H9 (cell line): ENCODE data around the gene HBS1L. TPM values are rescaled to one million over a fixed set of nuclear protein-coding genes. Genes with fewer than 3 reads are reported as not detected.

Source experiments
- DNase-seq: peaks from one replicate; pipeline ENCODE4 v3.0.0-alpha.2; 2017
- H2AFZ ChIP-seq: one replicate; pipeline ENCODE4 v1.6.1; 2013; ENCODE audit warnings: mild to moderate bottlenecking, low read length, control low read depth, moderate library complexity
- H2AK5ac ChIP-seq: 2 replicates; pipeline ENCODE4 v1.6.1; 2013; ENCODE audit warnings: low read length, control low read depth, mixed read lengths; ENCODE audit not compliant: insufficient read length
- H2BK120ac ChIP-seq: one replicate; pipeline ENCODE4 v1.6.1; 2013; ENCODE audit warnings: low read depth, mild to moderate bottlenecking, low read length, control low read depth, inconsistent platforms; ENCODE audit not compliant: poor library complexity, severe bottlenecking
- H2BK12ac ChIP-seq: 2 replicates; pipeline ENCODE4 v1.6.1; 2013; ENCODE audit warnings: low read length, control low read depth, mixed read lengths, low read depth; ENCODE audit not compliant: insufficient read length
- H2BK15ac ChIP-seq: 2 replicates; pipeline ENCODE4 v1.6.1; 2013; ENCODE audit warnings: low read depth, low read length, control low read depth
- H2BK20ac ChIP-seq: one replicate; pipeline ENCODE4 v1.6.1; 2013; ENCODE audit warnings: low read depth, mild to moderate bottlenecking, low read length, control low read depth, inconsistent platforms; ENCODE audit not compliant: poor library complexity, severe bottlenecking
- H2BK5ac ChIP-seq: 2 replicates; pipeline ENCODE4 v1.6.1; 2013; ENCODE audit warnings: low read length, control low read depth, mixed read lengths; ENCODE audit not compliant: insufficient read length
- H3K14ac ChIP-seq: 2 replicates; pipeline ENCODE4 v1.6.1; 2013; ENCODE audit warnings: low read length, control low read depth; ENCODE audit not compliant: insufficient read depth
- H3K18ac ChIP-seq: 2 replicates; pipeline ENCODE4 v1.6.1; 2013; ENCODE audit warnings: low read depth, mild to moderate bottlenecking, mixed read lengths, low read length, control low read depth; ENCODE audit not compliant: insufficient read length
- H3K23ac ChIP-seq: 2 replicates; pipeline ENCODE4 v1.6.1; 2013; ENCODE audit warnings: low read length, control low read depth, mixed read lengths, low read depth; ENCODE audit not compliant: insufficient read length
- H3K23me2 ChIP-seq: 2 replicates; pipeline ENCODE4 v1.6.1; 2013; ENCODE audit warnings: low read depth, mild to moderate bottlenecking, mixed read lengths, low read length, control low read depth; ENCODE audit not compliant: insufficient read length, poor library complexity, severe bottlenecking
- H3K27ac ChIP-seq: 2 replicates; pipeline ENCODE4 v1.5.1; 2013; ENCODE audit warnings: low read length, control low read depth, mixed read lengths, low read depth; ENCODE audit not compliant: insufficient read length
- H3K27me3 ChIP-seq: 2 replicates; pipeline ENCODE4 v1.6.1; 2013; ENCODE audit warnings: low read length, control low read depth, inconsistent platforms; ENCODE audit not compliant: insufficient read depth
- H3K4ac ChIP-seq: 2 replicates; pipeline ENCODE4 v1.6.1; 2013; ENCODE audit warnings: low read depth, mild to moderate bottlenecking, control low read depth, inconsistent platforms, low read length, moderate library complexity
- H3K4me1 ChIP-seq: 2 replicates; pipeline ENCODE4 v1.6.1; 2013; ENCODE audit warnings: low read length, control low read depth, inconsistent platforms; ENCODE audit not compliant: insufficient read depth
- H3K4me2 ChIP-seq: 2 replicates; pipeline ENCODE4 v1.6.1; 2013; ENCODE audit warnings: low read length, control low read depth, mixed read lengths; ENCODE audit not compliant: insufficient read length, insufficient read depth
- H3K56ac ChIP-seq: 2 replicates; pipeline ENCODE4 v1.6.1; 2013; ENCODE audit warnings: low read depth, mild to moderate bottlenecking, mixed read lengths, low read length, control low read depth; ENCODE audit not compliant: insufficient read length
- H3K79me1 ChIP-seq: 2 replicates; pipeline ENCODE4 v1.6.1; 2013; ENCODE audit warnings: low read depth, mild to moderate bottlenecking, moderate library complexity, low read length, control low read depth, inconsistent platforms; ENCODE audit not compliant: insufficient read depth, poor library complexity, severe bottlenecking
- H3K79me2 ChIP-seq: 2 replicates; pipeline ENCODE4 v1.6.1; 2013; ENCODE audit warnings: low read length, control low read depth, inconsistent platforms; ENCODE audit not compliant: insufficient read depth
- H3K9ac ChIP-seq: 2 replicates; pipeline ENCODE4 v1.6.1; 2013; ENCODE audit warnings: low read length, control low read depth, mixed read lengths; ENCODE audit not compliant: insufficient read length; ENCODE audit errors: extremely low read depth
- H3K9me3 ChIP-seq: one replicate; pipeline ENCODE4 v1.6.1; 2013; ENCODE audit warnings: low read depth, low read length, inconsistent platforms; ENCODE audit not compliant: control insufficient read depth
- H3T11ph ChIP-seq: one replicate; pipeline ENCODE4 v1.6.1; 2013; ENCODE audit warnings: mild to moderate bottlenecking, low read length, control low read depth, inconsistent platforms
- H4K20me1 ChIP-seq: one replicate; pipeline ENCODE4 v1.6.1; 2013; ENCODE audit not compliant: control insufficient read depth, insufficient read length, insufficient read depth
- H4K5ac ChIP-seq: 2 replicates; pipeline ENCODE4 v1.6.1; 2013; ENCODE audit warnings: low read depth, mild to moderate bottlenecking, mixed read lengths, low read length, control low read depth; ENCODE audit not compliant: insufficient read length
- H4K8ac ChIP-seq: replicated peaks from 2 replicates; pipeline ENCODE4 v1.6.1; 2013; ENCODE audit warnings: low read length, control low read depth, mixed read lengths, low read depth; ENCODE audit not compliant: insufficient read length
- H4K91ac ChIP-seq: 2 replicates; pipeline ENCODE4 v1.6.1; 2013; ENCODE audit warnings: low read depth, mild to moderate bottlenecking, moderate library complexity, mixed read lengths, low read length, control low read depth; ENCODE audit not compliant: insufficient read length
- H3K27ac Mint-ChIP-seq, 3 experiments: 2 replicates in 2 of 3; 3 replicates in 1 of 3; pipeline ENCODE4 v1.8.0; 2020 to 2021; ENCODE audit warnings: mixed read lengths in 3 of 3, mild to moderate bottlenecking in 1 of 3, moderate library complexity in 1 of 3
- H3K27me3 Mint-ChIP-seq: 2 replicates; pipeline ENCODE4 v1.8.0; 2021; ENCODE audit warnings: low read depth, mild to moderate bottlenecking, moderate library complexity, mixed read lengths
- H3K36me3 Mint-ChIP-seq, 3 experiments: 2 replicates in 2 of 3; 3 replicates in 1 of 3; pipeline ENCODE4 v1.8.0; 2020 to 2021; ENCODE audit warnings: low read depth in 3 of 3, mixed read lengths in 3 of 3; ENCODE audit not compliant: insufficient read depth in 1 of 3
- H3K4me1 Mint-ChIP-seq, 2 experiments: 2 replicates each; pipeline ENCODE4 v1.8.0; 2020; ENCODE audit warnings: mixed read lengths in 2 of 2
- H3K4me3 Mint-ChIP-seq, 2 experiments: 2 replicates in 1 of 2; 3 replicates in 1 of 2; pipeline ENCODE4 v1.8.0; 2020 to 2021; ENCODE audit warnings: mild to moderate bottlenecking in 2 of 2, mixed read lengths in 2 of 2, moderate library complexity in 1 of 2
- H3K9me3 Mint-ChIP-seq, 2 experiments: 2 replicates in 1 of 2; 3 replicates in 1 of 2; pipeline ENCODE4 v1.8.0; 2020; ENCODE audit warnings: mild to moderate bottlenecking in 2 of 2, mixed read lengths in 2 of 2, moderate library complexity in 1 of 2
- CTCF ChIP-seq: fragments of 200-600 bp; sonication (generic); conservative IDR thresholded peaks from 3 replicates; pipeline ENCODE4 v1.8.0; 2021; ENCODE audit warnings: antibody characterized with exemption, mild to moderate bottlenecking
- WGBS: extraction: QIAGEN DNeasy Blood & Tissue Kit; methylation state at CpG from one replicate; pipeline ENCODE4 v1.1.7; 2013; ENCODE audit warnings: missing lambda C conversion rate, low lambda C conversion rate, mixed read lengths; ENCODE audit not compliant: insufficient read length; ENCODE audit errors: extremely low coverage; 5-methylcytosine and 5-hydroxymethylcytosine counted together
- total RNA-seq: library from RNA; stranded (reverse); gene quantifications from 2 replicates; pipeline ENCODE4 v1.2.1, GENCODE V29; 2021

HBS1L gene
- total RNA-seq, 1 experiment from 2014 or later, result 110 TPM

- no peak for TF ChIP-seq CTCF
- Histone ChIP-seq H3K4ac (no peak overlapping the region), H3K9me3 (no peaks in the 10 kb centered on the region), H2BK5ac (no peak overlapping the region), H4K8ac (no peak overlapping the region), H2AK5ac (no peak overlapping the region), H3K23me2 (no peaks in the 10 kb centered on the region), H2BK15ac (no peak overlapping the region), H4K91ac (no peak overlapping the region), H2BK20ac (no peak overlapping the region), H2BK12ac (no peak overlapping the region), H3K4me2 (no peak overlapping the region), H3K23ac (no peak overlapping the region), H4K20me1 (no peaks in the 10 kb centered on the region), H3K27me3 (no peaks in the 10 kb centered on the region), H2BK120ac (no peak overlapping the region), H4K5ac (no peak overlapping the region), H3K27ac (no peak overlapping the region), H3K56ac (no peak overlapping the region), H3K14ac (no peak overlapping the region), H3K79me2 (no peaks in the 10 kb centered on the region), H3K79me1 (no peaks in the 10 kb centered on the region), H3K9ac (no peak overlapping the region), H2AFZ (no peak overlapping the region), H3T11ph (no peak overlapping the region), H3K4me1 (no peaks in the 10 kb centered on the region; the same call in 1 of the 2 replicates), H3K18ac (no peak overlapping the region)
- Mint-ChIP-seq H3K9me3 (no peaks in the 10 kb centered on the region; a peak in 1 of 5 replicates), H3K27ac (no peak overlapping the region), H3K27me3 (no peaks in the 10 kb centered on the region; the same call in 1 of the 2 replicates), H3K36me3 (no peaks in the 10 kb centered on the region), H3K4me3 (no peak overlapping the region), H3K4me1 (peaks cover 10 to 11% of the 10 kb centered on the region in 2 experiments)
- DNase-seq, result no peak
- WGBS, result no CpG with 5 or more reads among the region's 6 CpGs
Observed at GRCh38 chr6:134921721-134922261, 132.8 kb downstream of the HBS1L start.
